GM23338 (cell line): ENCODE measurements around the gene TRIM15. TPM values are rescaled to one million over a fixed set of nuclear protein-coding genes. Genes with fewer than 3 reads are reported as not detected.

ENCODE experiments used
- ATAC-seq: fragments of 200-7000 bp; cut with Tn5 transposase; 3 replicates; pipeline ENCODE4 v1.9.1; 2020
- DNase-seq: peaks from one replicate; pipeline ENCODE4 v3.0.0-alpha.2; 2015; ENCODE audit warnings: low spot score
- H2AFZ ChIP-seq: fragments of 200-600 bp; sonication (generic); 2 replicates; pipeline ENCODE4 v1.8.0; 2016; ENCODE audit warnings: antibody characterized with exemption, mild to moderate bottlenecking, moderate library complexity
- H3F3A ChIP-seq: fragments of 200-600 bp; sonication (generic); replicated peaks from 2 replicates; pipeline ENCODE4 v1.8.0; 2017; ENCODE audit warnings: antibody characterized with exemption, mixed run types, low read depth
- H3K27ac ChIP-seq: fragments of 200-600 bp; sonication (generic); 2 replicates; pipeline ENCODE4 v1.6.1; 2016; ENCODE audit warnings: low read depth
- H3K27me3 ChIP-seq: fragments of 200-600 bp; sonication (generic); 2 replicates; pipeline ENCODE4 v1.8.0; 2016; ENCODE audit warnings: mild to moderate bottlenecking, mixed run types, moderate library complexity; ENCODE audit not compliant: insufficient read depth
- H3K36me3 ChIP-seq: fragments of 200-600 bp; sonication (generic); 2 replicates; pipeline ENCODE4 v1.8.0; 2016; ENCODE audit warnings: mild to moderate bottlenecking; ENCODE audit not compliant: insufficient read depth
- H3K4me1 ChIP-seq: fragments of 200-600 bp; sonication (generic); 2 replicates; pipeline ENCODE4 v1.8.0; 2016; ENCODE audit warnings: mild to moderate bottlenecking, moderate library complexity; ENCODE audit not compliant: insufficient read depth
- H3K4me2 ChIP-seq: fragments of 200-600 bp; sonication (generic); 2 replicates; pipeline ENCODE4 v1.7.1; 2017; ENCODE audit warnings: mixed run types
- H3K4me3 ChIP-seq: fragments of 200-600 bp; sonication (generic); 2 replicates; pipeline ENCODE4 v1.6.1; 2016; ENCODE audit warnings: mixed run types
- H3K79me2 ChIP-seq: fragments of 200-600 bp; sonication (generic); replicated peaks from 2 replicates; pipeline ENCODE4 v1.8.0; 2017; ENCODE audit warnings: mild to moderate bottlenecking; ENCODE audit not compliant: insufficient read depth
- H3K9me2 ChIP-seq: fragments of 200-600 bp; sonication (generic); 2 replicates; pipeline ENCODE4 v1.8.0; 2017; ENCODE audit not compliant: insufficient read depth
- H4K20me1 ChIP-seq: fragments of 200-600 bp; sonication (generic); replicated peaks from 2 replicates; pipeline ENCODE4 v1.8.0; 2017; ENCODE audit warnings: mild to moderate bottlenecking; ENCODE audit not compliant: insufficient read depth
- H3K27ac Mint-ChIP-seq: 2 replicates; pipeline ENCODE4 v1.8.0; 2020; ENCODE audit warnings: inconsistent platforms, mild to moderate bottlenecking, moderate library complexity, mixed read lengths
- H3K27me3 Mint-ChIP-seq: 3 replicates; pipeline ENCODE4 v1.8.0; 2022; ENCODE audit warnings: low read depth, mild to moderate bottlenecking, moderate library complexity, mixed read lengths, inconsistent platforms; ENCODE audit not compliant: insufficient read depth, poor library complexity
- H3K36me3 Mint-ChIP-seq: 3 replicates; pipeline ENCODE4 v1.8.0; 2021; ENCODE audit warnings: low read depth, mild to moderate bottlenecking, inconsistent platforms, moderate library complexity, mixed read lengths
- H3K4me1 Mint-ChIP-seq: 3 replicates; pipeline ENCODE4 v1.8.0; 2020; ENCODE audit warnings: mild to moderate bottlenecking, inconsistent platforms, mixed read lengths
- H3K4me3 Mint-ChIP-seq: 3 replicates; pipeline ENCODE4 v1.8.0; 2021; ENCODE audit warnings: moderate library complexity, mild to moderate bottlenecking, inconsistent platforms, mixed read lengths
- H3K9me3 Mint-ChIP-seq: 3 replicates; pipeline ENCODE4 v1.8.0; 2020; ENCODE audit warnings: moderate library complexity, mild to moderate bottlenecking, inconsistent platforms, mixed read lengths
- CREB1 ChIP-seq: fragments of 250-450 bp; sonication (Bioruptor Pico); IDR thresholded peaks from 2 replicates; pipeline ENCODE4 v1.5.0; 2020; ENCODE audit warnings: low read depth, mild to moderate bottlenecking, moderate library complexity
- NANOG ChIP-seq: IDR thresholded peaks from 2 replicates; pipeline ENCODE4 v1.6.1; 2016; ENCODE audit warnings: antibody characterized with exemption, borderline replicate concordance
- POLR2AphosphoS5 ChIP-seq: IDR thresholded peaks from 2 replicates; pipeline ENCODE4 v1.6.1; 2016; ENCODE audit warnings: antibody characterized with exemption, low read depth
- polyA plus RNA-seq: library from polyadenylated mRNA; unstranded; fragments of >200 nt; fragmentation: Nextera tagmentation; extraction: Ambion mirVana; gene quantifications from 2 replicates; pipeline ENCODE4 v1.2.1, GENCODE V29; 2016
- total RNA-seq: library from RNA; depleted of rRNA; stranded (reverse); fragments of >200 nt; shearing (Covaris generic); gene quantifications from 2 replicates; pipeline ENCODE4 v1.2.3, GENCODE V29; 2014
- TF ChIP-seq, protein P1 (sequence below): fragments of 250-450 bp; sonication (Bioruptor Pico); IDR thresholded peaks from 2 replicates; pipeline ENCODE4 v1.5.0; 2020; ENCODE audit warnings: mild to moderate bottlenecking, moderate library complexity
- TF ChIP-seq, protein P2 (sequence below): IDR thresholded peaks from one replicate; pipeline ENCODE4 v1.6.1; 2018; ENCODE audit warnings: antibody characterized with exemption; ENCODE audit not compliant: unreplicated experiment

TRIM15 gene
- total and polyA plus RNA-seq, 2 experiments from 2014 or later: 0.21 to 1.0 TPM

DNA sequence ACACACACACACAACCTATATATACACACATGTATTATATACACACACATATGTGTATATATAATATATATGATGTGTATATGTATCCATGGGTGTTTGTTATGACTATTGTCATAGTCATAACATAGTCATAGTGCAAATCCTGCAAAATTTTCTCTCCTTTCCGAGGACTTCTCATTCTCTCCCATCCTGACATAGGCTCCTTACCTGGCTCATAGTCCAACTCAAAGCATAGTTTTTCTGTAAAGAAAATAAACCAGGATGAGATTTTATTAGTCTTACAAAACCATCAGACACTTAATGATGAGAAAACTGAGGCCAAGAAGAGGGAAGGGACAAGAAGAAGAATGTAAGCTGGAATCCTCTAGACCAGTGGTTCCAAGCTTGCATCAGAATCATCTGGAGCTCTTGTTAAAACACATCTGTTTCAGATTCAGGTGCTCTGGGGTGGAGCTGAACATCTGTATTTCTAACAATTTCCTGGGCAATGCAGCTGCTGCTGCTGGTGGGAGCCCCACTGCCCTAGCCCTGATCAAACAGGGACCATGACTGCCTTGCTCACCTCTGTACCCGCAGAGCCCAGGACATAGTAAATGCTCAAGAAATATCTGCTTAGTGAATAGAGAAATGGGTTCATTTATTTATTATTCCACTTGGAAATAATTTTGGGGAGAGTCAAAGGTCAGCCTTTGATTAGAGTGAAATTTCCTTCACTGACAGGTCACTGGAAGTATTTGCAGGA lies 7.7 kb upstream of the TRIM15 start:
- no peak for TF ChIP-seq CREB1
- TF ChIP-seq, protein P1, sequence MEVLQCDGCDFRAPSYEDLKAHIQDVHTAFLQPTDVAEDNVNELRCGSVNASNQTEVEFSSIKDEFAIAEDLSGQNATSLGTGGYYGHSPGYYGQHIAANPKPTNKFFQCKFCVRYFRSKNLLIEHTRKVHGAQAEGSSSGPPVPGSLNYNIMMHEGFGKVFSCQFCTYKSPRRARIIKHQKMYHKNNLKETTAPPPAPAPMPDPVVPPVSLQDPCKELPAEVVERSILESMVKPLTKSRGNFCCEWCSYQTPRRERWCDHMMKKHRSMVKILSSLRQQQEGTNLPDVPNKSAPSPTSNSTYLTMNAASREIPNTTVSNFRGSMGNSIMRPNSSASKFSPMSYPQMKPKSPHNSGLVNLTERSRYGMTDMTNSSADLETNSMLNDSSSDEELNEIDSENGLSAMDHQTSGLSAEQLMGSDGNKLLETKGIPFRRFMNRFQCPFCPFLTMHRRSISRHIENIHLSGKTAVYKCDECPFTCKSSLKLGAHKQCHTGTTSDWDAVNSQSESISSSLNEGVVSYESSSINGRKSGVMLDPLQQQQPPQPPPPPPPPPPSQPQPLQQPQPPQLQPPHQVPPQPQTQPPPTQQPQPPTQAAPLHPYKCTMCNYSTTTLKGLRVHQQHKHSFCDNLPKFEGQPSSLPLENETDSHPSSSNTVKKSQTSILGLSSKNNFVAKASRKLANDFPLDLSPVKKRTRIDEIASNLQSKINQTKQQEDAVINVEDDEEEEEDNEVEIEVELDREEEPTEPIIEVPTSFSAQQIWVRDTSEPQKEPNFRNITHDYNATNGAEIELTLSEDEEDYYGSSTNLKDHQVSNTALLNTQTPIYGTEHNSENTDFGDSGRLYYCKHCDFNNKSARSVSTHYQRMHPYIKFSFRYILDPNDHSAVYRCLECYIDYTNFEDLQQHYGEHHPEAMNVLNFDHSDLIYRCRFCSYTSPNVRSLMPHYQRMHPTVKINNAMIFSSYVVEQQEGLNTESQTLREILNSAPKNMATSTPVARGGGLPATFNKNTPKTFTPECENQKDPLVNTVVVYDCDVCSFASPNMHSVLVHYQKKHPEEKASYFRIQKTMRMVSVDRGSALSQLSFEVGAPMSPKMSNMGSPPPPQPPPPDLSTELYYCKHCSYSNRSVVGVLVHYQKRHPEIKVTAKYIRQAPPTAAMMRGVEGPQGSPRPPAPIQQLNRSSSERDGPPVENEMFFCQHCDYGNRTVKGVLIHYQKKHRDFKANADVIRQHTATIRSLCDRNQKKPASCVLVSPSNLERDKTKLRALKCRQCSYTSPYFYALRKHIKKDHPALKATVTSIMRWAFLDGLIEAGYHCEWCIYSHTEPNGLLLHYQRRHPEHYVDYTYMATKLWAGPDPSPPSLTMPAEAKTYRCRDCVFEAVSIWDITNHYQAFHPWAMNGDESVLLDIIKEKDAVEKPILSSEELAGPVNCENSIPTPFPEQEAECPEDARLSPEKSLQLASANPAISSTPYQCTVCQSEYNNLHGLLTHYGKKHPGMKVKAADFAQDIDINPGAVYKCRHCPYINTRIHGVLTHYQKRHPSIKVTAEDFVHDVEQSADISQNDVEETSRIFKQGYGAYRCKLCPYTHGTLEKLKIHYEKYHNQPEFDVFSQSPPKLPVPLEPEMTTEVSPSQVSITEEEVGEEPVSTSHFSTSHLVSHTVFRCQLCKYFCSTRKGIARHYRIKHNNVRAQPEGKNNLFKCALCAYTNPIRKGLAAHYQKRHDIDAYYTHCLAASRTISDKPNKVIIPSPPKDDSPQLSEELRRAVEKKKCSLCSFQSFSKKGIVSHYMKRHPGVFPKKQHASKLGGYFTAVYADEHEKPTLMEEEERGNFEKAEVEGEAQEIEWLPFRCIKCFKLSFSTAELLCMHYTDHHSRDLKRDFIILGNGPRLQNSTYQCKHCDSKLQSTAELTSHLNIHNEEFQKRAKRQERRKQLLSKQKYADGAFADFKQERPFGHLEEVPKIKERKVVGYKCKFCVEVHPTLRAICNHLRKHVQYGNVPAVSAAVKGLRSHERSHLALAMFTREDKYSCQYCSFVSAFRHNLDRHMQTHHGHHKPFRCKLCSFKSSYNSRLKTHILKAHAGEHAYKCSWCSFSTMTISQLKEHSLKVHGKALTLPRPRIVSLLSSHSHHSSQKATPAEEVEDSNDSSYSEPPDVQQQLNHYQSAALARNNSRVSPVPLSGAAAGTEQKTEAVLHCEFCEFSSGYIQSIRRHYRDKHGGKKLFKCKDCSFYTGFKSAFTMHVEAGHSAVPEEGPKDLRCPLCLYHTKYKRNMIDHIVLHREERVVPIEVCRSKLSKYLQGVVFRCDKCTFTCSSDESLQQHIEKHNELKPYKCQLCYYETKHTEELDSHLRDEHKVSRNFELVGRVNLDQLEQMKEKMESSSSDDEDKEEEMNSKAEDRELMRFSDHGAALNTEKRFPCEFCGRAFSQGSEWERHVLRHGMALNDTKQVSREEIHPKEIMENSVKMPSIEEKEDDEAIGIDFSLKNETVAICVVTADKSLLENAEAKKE (CRISPR knock-in tag): no peak
- TF ChIP-seq POLR2AphosphoS5: no peak
- TF ChIP-seq NANOG: no peak
- TF ChIP-seq, protein P2, sequence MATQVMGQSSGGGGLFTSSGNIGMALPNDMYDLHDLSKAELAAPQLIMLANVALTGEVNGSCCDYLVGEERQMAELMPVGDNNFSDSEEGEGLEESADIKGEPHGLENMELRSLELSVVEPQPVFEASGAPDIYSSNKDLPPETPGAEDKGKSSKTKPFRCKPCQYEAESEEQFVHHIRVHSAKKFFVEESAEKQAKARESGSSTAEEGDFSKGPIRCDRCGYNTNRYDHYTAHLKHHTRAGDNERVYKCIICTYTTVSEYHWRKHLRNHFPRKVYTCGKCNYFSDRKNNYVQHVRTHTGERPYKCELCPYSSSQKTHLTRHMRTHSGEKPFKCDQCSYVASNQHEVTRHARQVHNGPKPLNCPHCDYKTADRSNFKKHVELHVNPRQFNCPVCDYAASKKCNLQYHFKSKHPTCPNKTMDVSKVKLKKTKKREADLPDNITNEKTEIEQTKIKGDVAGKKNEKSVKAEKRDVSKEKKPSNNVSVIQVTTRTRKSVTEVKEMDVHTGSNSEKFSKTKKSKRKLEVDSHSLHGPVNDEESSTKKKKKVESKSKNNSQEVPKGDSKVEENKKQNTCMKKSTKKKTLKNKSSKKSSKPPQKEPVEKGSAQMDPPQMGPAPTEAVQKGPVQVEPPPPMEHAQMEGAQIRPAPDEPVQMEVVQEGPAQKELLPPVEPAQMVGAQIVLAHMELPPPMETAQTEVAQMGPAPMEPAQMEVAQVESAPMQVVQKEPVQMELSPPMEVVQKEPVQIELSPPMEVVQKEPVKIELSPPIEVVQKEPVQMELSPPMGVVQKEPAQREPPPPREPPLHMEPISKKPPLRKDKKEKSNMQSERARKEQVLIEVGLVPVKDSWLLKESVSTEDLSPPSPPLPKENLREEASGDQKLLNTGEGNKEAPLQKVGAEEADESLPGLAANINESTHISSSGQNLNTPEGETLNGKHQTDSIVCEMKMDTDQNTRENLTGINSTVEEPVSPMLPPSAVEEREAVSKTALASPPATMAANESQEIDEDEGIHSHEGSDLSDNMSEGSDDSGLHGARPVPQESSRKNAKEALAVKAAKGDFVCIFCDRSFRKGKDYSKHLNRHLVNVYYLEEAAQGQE: no peak
- Histone ChIP-seq H4K20me1 (no peaks in the 10 kb centered on the region), H2AFZ (no peak overlapping the region), H3K27me3 (0 out of 2 replicates have a peak, but pooled peaks cover 11% of the 10 kb centered on the region), H3K27ac (no peak overlapping the region), H3K79me2 (no peaks in the 10 kb centered on the region), H3K4me2 (no peak overlapping the region), H3F3A (no peaks in the 10 kb centered on the region), H3K4me1 (no peaks in the 10 kb centered on the region), H3K9me2 (no peaks in the 10 kb centered on the region), H3K4me3 (no peak overlapping the region), H3K36me3 (no peaks in the 10 kb centered on the region)
- H3K27me3 Mint-ChIP-seq: peaks cover 6% of the 10 kb centered on the region
- no peaks in the 10 kb centered on the region for H3K4me1 Mint-ChIP-seq
- no peak overlapping the region for H3K4me3 Mint-ChIP-seq
- DNase-seq: no peak
- no peaks in the 10 kb centered on the region for H3K36me3 Mint-ChIP-seq
- ATAC-seq: no peak
- H3K9me3 Mint-ChIP-seq: no peaks in the 10 kb centered on the region
- no peak overlapping the region for H3K27ac Mint-ChIP-seq
